Measurements from ENCODE around the gene FAM53A. TPM values are rescaled to one million over a fixed set of nuclear protein-coding genes. Genes with fewer than 3 reads are reported as not detected.
A peak's percentile ranks its signal among the peaks of the same experiment; 100 is the strongest.

FAM53A gene
- total RNA-seq (2014; rRNA removed; shearing (Covaris generic); ENCODE audit: low replicate concordance): 1.5 and 3.6 TPM in 2 replicates

- H3K36me3 ChIP-seq (ENCODE audit: insufficient read depth, low read length): no peaks in the 10 kb centered on the region
- no peaks in the 10 kb centered on the region for H3K27me3 ChIP-seq (ENCODE audit: low read length)
- peak within 1 kb of the TSS; percentile 74 for H3K4me2 ChIP-seq (ENCODE audit: low read depth, low read length, poor library complexity, severe bottlenecking)
- H2AFZ ChIP-seq (ENCODE audit: low read length): peak within 1 kb of the TSS; percentile 71; the same call in 1 of the 2 replicates
- peaks cover 10% of the 10 kb centered on the region for H3K4me1 ChIP-seq (ENCODE audit: low read length)
- peak within 1 kb of the TSS; percentile 65; the same call in 1 of the 2 replicates for H3K4me3 ChIP-seq (ENCODE audit: low read length)
- H3K79me2 ChIP-seq (ENCODE audit: low read length): no peaks in the 10 kb centered on the region
- DNase-seq: peak; percentile 96
- no peaks in the 10 kb centered on the region for H4K20me1 ChIP-seq (ENCODE audit: insufficient read depth, low read depth, low read length)
- no peak within 1 kb of the TSS for H3K27ac ChIP-seq (ENCODE audit: low read length)
- no peaks in the 10 kb centered on the region for H3K9me3 ChIP-seq (ENCODE audit: low read length)
- peak within 1 kb of the TSS; percentile 67 for H3K9ac ChIP-seq (ENCODE audit: low read length)
- H3K9me2 ChIP-seq (replicated peaks; ENCODE audit: insufficient read depth, low read length): no peaks in the 10 kb centered on the region
Observed at GRCh38 chr4:1683736-1684505, at the start of gene FAM53A. Gene FAM53A (minus strand): TSS chr4:1684313. CDS start chr4:1668741, 15,572 bp downstream.

GRCh38 chr4:1732911-1733310, 48.8 kb upstream of the FAM53A start:
- no peaks in the 10 kb centered on the region for H3K4me1 ChIP-seq (ENCODE audit: low read length)
- no peak overlapping the region for H3K9ac ChIP-seq (ENCODE audit: low read length)
- no peak overlapping the region for H3K27ac ChIP-seq (ENCODE audit: low read length)
- no peaks in the 10 kb centered on the region for H3K27me3 ChIP-seq (ENCODE audit: low read length)
- H3K9me2 ChIP-seq (replicated peaks; ENCODE audit: insufficient read depth, low read length): no peaks in the 10 kb centered on the region
- DNase-seq: no peak
- H3K4me2 ChIP-seq (ENCODE audit: low read depth, low read length, poor library complexity, severe bottlenecking): no peak overlapping the region
- no peaks in the 10 kb centered on the region for H4K20me1 ChIP-seq (ENCODE audit: insufficient read depth, low read depth, low read length)
- peaks cover 20% of the 10 kb centered on the region for H3K79me2 ChIP-seq (ENCODE audit: low read length)
- no peak overlapping the region for H2AFZ ChIP-seq (ENCODE audit: low read length)
- H3K36me3 ChIP-seq (ENCODE audit: insufficient read depth, low read length): peaks cover 90% of the 10 kb centered on the region
- H3K9me3 ChIP-seq (ENCODE audit: low read length): peaks cover 9% of the 10 kb centered on the region; the same call in 1 of the 2 replicates
- no peak overlapping the region for H3K4me3 ChIP-seq (ENCODE audit: low read length)

GRCh38 chr4:1731180-1731579, 47.1 kb upstream of the FAM53A start:
- H3K4me3 ChIP-seq (ENCODE audit: low read length): no peak overlapping the region
- H3K27ac ChIP-seq (ENCODE audit: low read length): no peak overlapping the region
- peaks cover 36% of the 10 kb centered on the region for H3K79me2 ChIP-seq (ENCODE audit: low read length)
- no peak overlapping the region for H3K9ac ChIP-seq (ENCODE audit: low read length)
- peaks cover 89% of the 10 kb centered on the region for H3K36me3 ChIP-seq (ENCODE audit: insufficient read depth, low read length)
- H3K4me2 ChIP-seq (ENCODE audit: low read depth, low read length, poor library complexity, severe bottlenecking): no peak overlapping the region
- no peaks in the 10 kb centered on the region for H3K27me3 ChIP-seq (ENCODE audit: low read length)
- H3K9me2 ChIP-seq (replicated peaks; ENCODE audit: insufficient read depth, low read length): no peaks in the 10 kb centered on the region
- no peak for DNase-seq
- H4K20me1 ChIP-seq (ENCODE audit: insufficient read depth, low read depth, low read length): no peaks in the 10 kb centered on the region
- H3K9me3 ChIP-seq (ENCODE audit: low read length): no peaks in the 10 kb centered on the region
- no peaks in the 10 kb centered on the region for H3K4me1 ChIP-seq (ENCODE audit: low read length)
- H2AFZ ChIP-seq (ENCODE audit: low read length): no peak overlapping the region

- Histone ChIP-seq H3K27ac (ENCODE audit: low read length) (no peak overlapping the region), H3K9me3 (ENCODE audit: low read length) (no peaks in the 10 kb centered on the region), H3K9ac (ENCODE audit: low read length) (no peak overlapping the region), H3K27me3 (ENCODE audit: low read length) (no peaks in the 10 kb centered on the region), H3K4me1 (ENCODE audit: low read length) (no peaks in the 10 kb centered on the region), H3K79me2 (ENCODE audit: low read length) (peaks cover 41% of the 10 kb centered on the region), H3K4me2 (ENCODE audit: low read depth, low read length, poor library complexity, severe bottlenecking) (no peak overlapping the region), H4K20me1 (ENCODE audit: insufficient read depth, low read depth, low read length) (no peaks in the 10 kb centered on the region; the same call in 1 of the 2 replicates), H3K4me3 (ENCODE audit: low read length) (no peak overlapping the region), H3K9me2 (replicated peaks; ENCODE audit: insufficient read depth, low read length) (no peaks in the 10 kb centered on the region), H3K36me3 (ENCODE audit: insufficient read depth, low read length) (peaks cover 86% of the 10 kb centered on the region), H2AFZ (ENCODE audit: low read length) (no peak overlapping the region)
- no peak for DNase-seq
Observed at GRCh38 chr4:1730532-1731135, 46.5 kb upstream of the FAM53A start.

- Histone ChIP-seq H3K27me3 (ENCODE audit: low read length) (no peaks in the 10 kb centered on the region), H2AFZ (ENCODE audit: low read length) (no peak overlapping the region), H3K4me3 (ENCODE audit: low read length) (no peak overlapping the region), H3K9me2 (replicated peaks; ENCODE audit: insufficient read depth, low read length) (no peaks in the 10 kb centered on the region), H3K9me3 (ENCODE audit: low read length) (no peaks in the 10 kb centered on the region), H3K4me1 (ENCODE audit: low read length) (peaks cover 2% of the 10 kb centered on the region), H4K20me1 (ENCODE audit: insufficient read depth, low read depth, low read length) (no peaks in the 10 kb centered on the region; the same call in 1 of the 2 replicates), H3K36me3 (ENCODE audit: insufficient read depth, low read length) (peaks cover 76% of the 10 kb centered on the region), H3K4me2 (ENCODE audit: low read depth, low read length, poor library complexity, severe bottlenecking) (no peak overlapping the region), H3K79me2 (ENCODE audit: low read length) (peaks cover 54% of the 10 kb centered on the region), H3K9ac (ENCODE audit: low read length) (no peak overlapping the region), H3K27ac (ENCODE audit: low read length) (no peak overlapping the region)
- DNase-seq: no peak
Observed at GRCh38 chr4:1728061-1728980, 44.2 kb upstream of the FAM53A start.

- no peak overlapping the region for H3K4me3 ChIP-seq (ENCODE audit: low read length)
- H3K36me3 ChIP-seq (ENCODE audit: insufficient read depth, low read length): peaks cover 69% of the 10 kb centered on the region
- no peak overlapping the region for H3K9ac ChIP-seq (ENCODE audit: low read length)
- no peak overlapping the region for H2AFZ ChIP-seq (ENCODE audit: low read length)
- H3K4me1 ChIP-seq (ENCODE audit: low read length): peaks cover 11% of the 10 kb centered on the region
- peaks cover 4% of the 10 kb centered on the region for H4K20me1 ChIP-seq (ENCODE audit: insufficient read depth, low read depth, low read length)
- H3K9me2 ChIP-seq (replicated peaks; ENCODE audit: insufficient read depth, low read length): no peaks in the 10 kb centered on the region
- peaks cover 61% of the 10 kb centered on the region for H3K79me2 ChIP-seq (ENCODE audit: low read length)
- H3K4me2 ChIP-seq (ENCODE audit: low read depth, low read length, poor library complexity, severe bottlenecking): no peak overlapping the region
- H3K9me3 ChIP-seq (ENCODE audit: low read length): no peaks in the 10 kb centered on the region
- no peaks in the 10 kb centered on the region for H3K27me3 ChIP-seq (ENCODE audit: low read length)
- no peak overlapping the region for H3K27ac ChIP-seq (ENCODE audit: low read length)
- no peak for DNase-seq
Observed at GRCh38 chr4:1727117-1728031, 43.3 kb upstream of the FAM53A start.

GRCh38 chr4:1726146-1726934, 42.2 kb upstream of the FAM53A start:
- Histone ChIP-seq H3K4me3 (ENCODE audit: low read length) (no peak overlapping the region), H3K27ac (ENCODE audit: low read length) (no peak overlapping the region), H2AFZ (ENCODE audit: low read length) (no peak overlapping the region), H3K27me3 (ENCODE audit: low read length) (no peaks in the 10 kb centered on the region), H3K4me2 (ENCODE audit: low read depth, low read length, poor library complexity, severe bottlenecking) (no peak overlapping the region), H3K36me3 (ENCODE audit: insufficient read depth, low read length) (peaks cover 60% of the 10 kb centered on the region), H3K9me3 (ENCODE audit: low read length) (no peaks in the 10 kb centered on the region), H3K9ac (ENCODE audit: low read length) (no peak overlapping the region), H4K20me1 (ENCODE audit: insufficient read depth, low read depth, low read length) (peaks cover 12% of the 10 kb centered on the region), H3K9me2 (replicated peaks; ENCODE audit: insufficient read depth, low read length) (no peaks in the 10 kb centered on the region), H3K4me1 (ENCODE audit: low read length) (peaks cover 13% of the 10 kb centered on the region), H3K79me2 (ENCODE audit: low read length) (peaks cover 70% of the 10 kb centered on the region)
- DNase-seq: peak; percentile 92
